ENCODE results near the gene CHMP4A. TPM values are rescaled to one million over a fixed set of nuclear protein-coding genes. Genes with fewer than 3 reads are reported as not detected.

Gene CHMP4A
- total and polyA plus RNA-seq, 2 of the 13 experiments (the other 11 are each of a cell fraction or from before 2014, with no cell fraction given), result 83.6 to 113 TPM

DNA sequence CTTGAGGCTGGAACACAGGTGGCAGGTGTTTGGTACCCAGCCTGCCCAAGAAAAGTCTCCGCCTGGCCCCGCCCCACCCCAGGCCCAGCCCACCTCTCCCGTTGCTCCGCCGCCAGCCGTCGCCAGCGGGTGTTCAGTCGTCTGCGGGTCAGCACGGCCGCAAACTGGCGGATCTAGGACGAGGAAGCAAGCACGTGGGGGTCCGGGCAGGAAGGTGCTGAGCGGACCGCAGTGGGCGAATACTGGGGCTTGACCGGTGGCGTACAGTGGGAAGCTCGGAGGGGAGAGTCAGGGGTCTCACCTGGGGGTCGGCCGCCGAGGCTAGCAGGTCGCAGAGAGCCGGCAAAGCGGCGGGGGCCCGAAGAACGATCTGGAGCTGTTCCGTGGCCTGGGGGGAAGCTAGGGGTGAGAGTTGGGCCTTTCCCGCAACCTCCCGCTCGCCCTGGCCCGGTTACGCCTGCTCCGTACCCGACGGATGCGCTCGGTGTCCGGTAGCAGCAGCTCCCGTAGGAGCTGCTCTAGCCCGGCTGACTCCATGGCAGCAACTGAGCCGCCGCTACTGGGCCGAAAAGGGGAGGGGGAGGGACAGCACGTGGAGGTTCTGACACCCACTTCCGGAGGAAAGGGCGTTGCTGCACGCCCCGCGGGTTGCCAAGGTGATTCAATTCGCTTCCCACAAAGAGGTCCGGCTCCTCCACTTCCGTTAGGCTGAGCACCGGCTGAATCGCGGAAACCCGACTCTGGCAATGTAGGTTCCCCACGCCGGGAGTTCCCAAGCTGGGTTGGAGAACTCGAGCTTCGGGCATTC lies 24.8 kb downstream of the CHMP4A start, which contains the start of gene IPO4 (continued):
- TF ChIP-seq, protein P1, sequence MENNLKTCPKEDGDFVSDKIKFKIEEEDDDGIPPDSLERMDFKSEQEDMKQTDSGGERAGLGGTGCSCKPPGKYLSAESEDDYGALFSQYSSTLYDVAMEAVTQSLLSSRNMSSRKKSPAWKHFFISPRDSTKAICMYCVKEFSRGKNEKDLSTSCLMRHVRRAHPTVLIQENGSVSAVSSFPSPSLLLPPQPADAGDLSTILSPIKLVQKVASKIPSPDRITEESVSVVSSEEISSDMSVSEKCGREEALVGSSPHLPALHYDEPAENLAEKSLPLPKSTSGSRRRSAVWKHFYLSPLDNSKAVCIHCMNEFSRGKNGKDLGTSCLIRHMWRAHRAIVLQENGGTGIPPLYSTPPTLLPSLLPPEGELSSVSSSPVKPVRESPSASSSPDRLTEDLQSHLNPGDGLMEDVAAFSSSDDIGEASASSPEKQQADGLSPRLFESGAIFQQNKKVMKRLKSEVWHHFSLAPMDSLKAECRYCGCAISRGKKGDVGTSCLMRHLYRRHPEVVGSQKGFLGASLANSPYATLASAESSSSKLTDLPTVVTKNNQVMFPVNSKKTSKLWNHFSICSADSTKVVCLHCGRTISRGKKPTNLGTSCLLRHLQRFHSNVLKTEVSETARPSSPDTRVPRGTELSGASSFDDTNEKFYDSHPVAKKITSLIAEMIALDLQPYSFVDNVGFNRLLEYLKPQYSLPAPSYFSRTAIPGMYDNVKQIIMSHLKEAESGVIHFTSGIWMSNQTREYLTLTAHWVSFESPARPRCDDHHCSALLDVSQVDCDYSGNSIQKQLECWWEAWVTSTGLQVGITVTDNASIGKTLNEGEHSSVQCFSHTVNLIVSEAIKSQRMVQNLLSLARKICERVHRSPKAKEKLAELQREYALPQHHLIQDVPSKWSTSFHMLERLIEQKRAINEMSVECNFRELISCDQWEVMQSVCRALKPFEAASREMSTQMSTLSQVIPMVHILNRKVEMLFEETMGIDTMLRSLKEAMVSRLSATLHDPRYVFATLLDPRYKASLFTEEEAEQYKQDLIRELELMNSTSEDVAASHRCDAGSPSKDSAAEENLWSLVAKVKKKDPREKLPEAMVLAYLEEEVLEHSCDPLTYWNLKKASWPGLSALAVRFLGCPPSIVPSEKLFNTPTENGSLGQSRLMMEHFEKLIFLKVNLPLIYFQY (CRISPR knock-in tag; IDR thresholded peaks at IDR 0.05; ENCODE audit: borderline replicate concordance), result peak; percentile 99
- TF ChIP-seq HOXA3 (CRISPR knock-in tag; IDR thresholded peaks at IDR 0.05) (peak; percentile 97), ZFX (CRISPR knock-in tag; IDR thresholded peaks at IDR 0.05; ENCODE audit: low read depth) (peak; percentile 97), ZFP36L2 (CRISPR knock-in tag; IDR thresholded peaks at IDR 0.05) (peak; percentile 85), ZNF451 (CRISPR knock-in tag; IDR thresholded peaks at IDR 0.05) (peak; percentile 91), ZNF18 (CRISPR knock-in tag; IDR thresholded peaks at IDR 0.05; ENCODE audit: insufficient replicate concordance) (peak; percentile 92), ZFP1 (CRISPR knock-in tag; IDR thresholded peaks at IDR 0.05) (peak; percentile 98), ZNF232 (CRISPR knock-in tag; IDR thresholded peaks at IDR 0.05; ENCODE audit: borderline replicate concordance) (peak; percentile 93), HNRNPL (IDR thresholded peaks at IDR 0.05; ENCODE audit: low read depth, low read length) (peak; percentile 62; the same call in 1 of the 2 replicates), SMYD3 (CRISPR knock-in tag; IDR thresholded peaks at IDR 0.05) (peak; percentile 100), NCOR1 (IDR thresholded peaks at IDR 0.05; ENCODE audit: borderline replicate concordance, low read length) (peak; percentile 94), XBP1 (CRISPR knock-in tag; IDR thresholded peaks at IDR 0.05) (peak; percentile 89), ZNF10 (CRISPR knock-in tag; IDR thresholded peaks at IDR 0.05; ENCODE audit: borderline replicate concordance, low read depth) (0 out of 2 replicates have a peak, but pooled peaks have one; percentile 90), SAFB2 (CRISPR knock-in tag; IDR thresholded peaks at IDR 0.05; ENCODE audit: borderline replicate concordance, low read depth) (peak; percentile 99; the same call in 1 of the 2 replicates), ZNF260 (CRISPR knock-in tag; IDR thresholded peaks at IDR 0.05; ENCODE audit: borderline replicate concordance, low read depth) (no peak), ZMYM4 (CRISPR knock-in tag; IDR thresholded peaks at IDR 0.05) (peak; percentile 98), SP4 (CRISPR knock-in tag; IDR thresholded peaks at IDR 0.05) (peak; percentile 94), ZNF446 (CRISPR knock-in tag; IDR thresholded peaks at IDR 0.05) (peak; percentile 39; the same call in 1 of the 2 replicates), NFE2 (CRISPR knock-in tag; IDR thresholded peaks at IDR 0.05) (no peak), ZMYM2 (CRISPR knock-in tag; IDR thresholded peaks at IDR 0.05) (0 out of 2 replicates have a peak, but pooled peaks have one; percentile 37), KDM1A (CRISPR knock-in tag; IDR thresholded peaks at IDR 0.05) (peak; percentile 65; the same call in 1 of the 2 replicates)
- TF ChIP-seq, protein P2, sequence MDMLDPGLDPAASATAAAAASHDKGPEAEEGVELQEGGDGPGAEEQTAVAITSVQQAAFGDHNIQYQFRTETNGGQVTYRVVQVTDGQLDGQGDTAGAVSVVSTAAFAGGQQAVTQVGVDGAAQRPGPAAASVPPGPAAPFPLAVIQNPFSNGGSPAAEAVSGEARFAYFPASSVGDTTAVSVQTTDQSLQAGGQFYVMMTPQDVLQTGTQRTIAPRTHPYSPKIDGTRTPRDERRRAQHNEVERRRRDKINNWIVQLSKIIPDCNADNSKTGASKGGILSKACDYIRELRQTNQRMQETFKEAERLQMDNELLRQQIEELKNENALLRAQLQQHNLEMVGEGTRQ (IDR thresholded peaks at IDR 0.05; ENCODE audit: low read depth, low read length), result peak; percentile 89
- TF ChIP-seq, protein P2 (CRISPR knock-in tag; IDR thresholded peaks at IDR 0.05; ENCODE audit: borderline replicate concordance), result peak; percentile 94

Measured in HepG2 (cell line).